GM23338 (cell line): ENCODE measurements around the gene SEMA3E. TPM values are rescaled to one million over a fixed set of nuclear protein-coding genes. Genes with fewer than 3 reads are reported as not detected.

Source experiments
- ATAC-seq: fragments of 200-7000 bp; cut with Tn5 transposase; 3 replicates; pipeline ENCODE4 v1.9.1; 2020
- DNase-seq: peaks from one replicate; pipeline ENCODE4 v3.0.0-alpha.2; 2015; ENCODE audit warnings: low spot score
- H2AFZ ChIP-seq: fragments of 200-600 bp; sonication (generic); 2 replicates; pipeline ENCODE4 v1.8.0; 2016; ENCODE audit warnings: antibody characterized with exemption, mild to moderate bottlenecking, moderate library complexity
- H3F3A ChIP-seq: fragments of 200-600 bp; sonication (generic); replicated peaks from 2 replicates; pipeline ENCODE4 v1.8.0; 2017; ENCODE audit warnings: antibody characterized with exemption, mixed run types, low read depth
- H3K27ac ChIP-seq: fragments of 200-600 bp; sonication (generic); 2 replicates; pipeline ENCODE4 v1.6.1; 2016; ENCODE audit warnings: low read depth
- H3K27me3 ChIP-seq: fragments of 200-600 bp; sonication (generic); 2 replicates; pipeline ENCODE4 v1.8.0; 2016; ENCODE audit warnings: mild to moderate bottlenecking, mixed run types, moderate library complexity; ENCODE audit not compliant: insufficient read depth
- H3K36me3 ChIP-seq: fragments of 200-600 bp; sonication (generic); 2 replicates; pipeline ENCODE4 v1.8.0; 2016; ENCODE audit warnings: mild to moderate bottlenecking; ENCODE audit not compliant: insufficient read depth
- H3K4me1 ChIP-seq: fragments of 200-600 bp; sonication (generic); 2 replicates; pipeline ENCODE4 v1.8.0; 2016; ENCODE audit warnings: mild to moderate bottlenecking, moderate library complexity; ENCODE audit not compliant: insufficient read depth
- H3K4me2 ChIP-seq: fragments of 200-600 bp; sonication (generic); 2 replicates; pipeline ENCODE4 v1.7.1; 2017; ENCODE audit warnings: mixed run types
- H3K4me3 ChIP-seq: fragments of 200-600 bp; sonication (generic); 2 replicates; pipeline ENCODE4 v1.6.1; 2016; ENCODE audit warnings: mixed run types
- H3K79me2 ChIP-seq: fragments of 200-600 bp; sonication (generic); replicated peaks from 2 replicates; pipeline ENCODE4 v1.8.0; 2017; ENCODE audit warnings: mild to moderate bottlenecking; ENCODE audit not compliant: insufficient read depth
- H3K9me2 ChIP-seq: fragments of 200-600 bp; sonication (generic); 2 replicates; pipeline ENCODE4 v1.8.0; 2017; ENCODE audit not compliant: insufficient read depth
- H4K20me1 ChIP-seq: fragments of 200-600 bp; sonication (generic); replicated peaks from 2 replicates; pipeline ENCODE4 v1.8.0; 2017; ENCODE audit warnings: mild to moderate bottlenecking; ENCODE audit not compliant: insufficient read depth
- H3K27ac Mint-ChIP-seq: 2 replicates; pipeline ENCODE4 v1.8.0; 2020; ENCODE audit warnings: inconsistent platforms, mild to moderate bottlenecking, moderate library complexity, mixed read lengths
- H3K27me3 Mint-ChIP-seq: 3 replicates; pipeline ENCODE4 v1.8.0; 2022; ENCODE audit warnings: low read depth, mild to moderate bottlenecking, moderate library complexity, mixed read lengths, inconsistent platforms; ENCODE audit not compliant: insufficient read depth, poor library complexity
- H3K36me3 Mint-ChIP-seq: 3 replicates; pipeline ENCODE4 v1.8.0; 2021; ENCODE audit warnings: low read depth, mild to moderate bottlenecking, inconsistent platforms, moderate library complexity, mixed read lengths
- H3K4me1 Mint-ChIP-seq: 3 replicates; pipeline ENCODE4 v1.8.0; 2020; ENCODE audit warnings: mild to moderate bottlenecking, inconsistent platforms, mixed read lengths
- H3K4me3 Mint-ChIP-seq: 3 replicates; pipeline ENCODE4 v1.8.0; 2021; ENCODE audit warnings: moderate library complexity, mild to moderate bottlenecking, inconsistent platforms, mixed read lengths
- H3K9me3 Mint-ChIP-seq: 3 replicates; pipeline ENCODE4 v1.8.0; 2020; ENCODE audit warnings: moderate library complexity, mild to moderate bottlenecking, inconsistent platforms, mixed read lengths
- CREB1 ChIP-seq: fragments of 250-450 bp; sonication (Bioruptor Pico); IDR thresholded peaks from 2 replicates; pipeline ENCODE4 v1.5.0; 2020; ENCODE audit warnings: low read depth, mild to moderate bottlenecking, moderate library complexity
- REST ChIP-seq: IDR thresholded peaks from one replicate; pipeline ENCODE4 v1.6.1; 2018; ENCODE audit warnings: antibody characterized with exemption; ENCODE audit not compliant: unreplicated experiment
- ZNF462 ChIP-seq: fragments of 250-450 bp; sonication (Bioruptor Pico); IDR thresholded peaks from 2 replicates; pipeline ENCODE4 v1.5.0; 2020; ENCODE audit warnings: mild to moderate bottlenecking, moderate library complexity
- polyA plus RNA-seq: library from polyadenylated mRNA; unstranded; fragments of >200 nt; fragmentation: Nextera tagmentation; extraction: Ambion mirVana; gene quantifications from 2 replicates; pipeline ENCODE4 v1.2.1, GENCODE V29; 2016
- total RNA-seq: library from RNA; depleted of rRNA; stranded (reverse); fragments of >200 nt; shearing (Covaris generic); gene quantifications from 2 replicates; pipeline ENCODE4 v1.2.3, GENCODE V29; 2014

Gene SEMA3E
- total and polyA plus RNA-seq, 2 experiments from 2014 or later, result 5.4 to 15.7 TPM

- TF ChIP-seq CREB1 (CRISPR knock-in tag) (peak; percentile 41; the same call in 1 of the 2 replicates), ZNF462 (peak; percentile 89), REST (no peak)
- H3K4me3 Mint-ChIP-seq, result peak overlapping the region; percentile 27
Measured at GRCh38 chr7:83691095-83691494, 42.2 kb upstream of the SEMA3E start.

More at GRCh38 chr7:83691095-83691494, 42.2 kb upstream of the SEMA3E start:
- Histone ChIP-seq H3F3A (no peaks in the 10 kb centered on the region), H3K4me3 (peak overlapping the region; percentile 15; the same call in 1 of the 2 replicates), H3K27ac (0 out of 2 replicates have a peak overlapping the region, but pooled peaks have one; percentile 29), H3K9me2 (no peaks in the 10 kb centered on the region), H3K79me2 (no peaks in the 10 kb centered on the region), H3K36me3 (no peaks in the 10 kb centered on the region), H3K4me1 (peaks cover 56% of the 10 kb centered on the region), H2AFZ (no peak overlapping the region), H4K20me1 (no peaks in the 10 kb centered on the region), H3K4me2 (peak overlapping the region; percentile 51), H3K27me3 (peaks cover 42% of the 10 kb centered on the region)
- Mint-ChIP-seq H3K9me3 (no peaks in the 10 kb centered on the region), H3K27ac (peak overlapping the region; percentile 92), H3K36me3 (peaks cover 5% of the 10 kb centered on the region; the same call in 2 of the 3 replicates), H3K4me1 (peaks cover 77% of the 10 kb centered on the region), H3K27me3 (peaks cover 29% of the 10 kb centered on the region)
- peak; percentile 49 for DNase-seq
- ATAC-seq, result peak; percentile 70
